Measurements from ENCODE around the gene GAS1. TPM values are rescaled to one million over a fixed set of nuclear protein-coding genes. Genes with fewer than 3 reads are reported as not detected.

The GAS1 gene
- total RNA-seq, 1 experiment from 2014 or later = 0.07 TPM

DNA sequence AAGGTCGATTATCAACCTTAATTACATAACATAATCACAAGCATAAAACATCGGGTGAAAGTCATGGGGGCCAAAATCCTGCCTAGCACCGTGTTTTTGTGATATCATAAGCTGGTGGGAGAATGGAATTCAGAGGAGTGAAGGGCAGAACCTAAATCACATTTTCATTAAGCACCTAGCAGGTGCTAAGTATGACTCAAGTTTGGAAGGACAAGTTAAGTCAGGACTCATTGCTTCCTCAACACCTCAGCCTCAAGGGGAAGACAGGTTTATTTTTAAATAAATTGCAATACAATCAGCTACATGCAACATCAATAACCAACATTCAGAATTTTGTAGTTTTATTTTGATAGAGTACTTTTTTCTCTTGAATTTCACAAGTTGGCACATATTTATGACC, 33.5 kb upstream of the GAS1 start:
- ChIA-PET RAD21 (ENCODE audit: low non-redundant PET in 1 of 2, low total read pairs in 2 of 2, uncharacterized antibody in 2 of 2, unreplicated experiment in 2 of 2) (no interaction called here), CTCF (no interaction called here), POLR2A (no interaction called here)
- Histone ChIP-seq H3K27me3 (ENCODE audit: insufficient read depth, low read length) (peaks cover 68% of the 10 kb centered on the region), H4K20me1 (ENCODE audit: insufficient read depth) (no peaks in the 10 kb centered on the region), H3K36me3 (ENCODE audit: control insufficient read depth in 1 of 2, insufficient read depth in 2 of 2, low read length in 2 of 2) (no peaks in the 10 kb centered on the region), H3K9me2 (ENCODE audit: insufficient read depth) (no peaks in the 10 kb centered on the region), H3K79me2 (ENCODE audit: insufficient read depth, low read length) (no peaks in the 10 kb centered on the region), H3K9me3 (ENCODE audit: control insufficient read depth in 1 of 2, insufficient read depth in 1 of 2, low read depth in 1 of 2, low read length in 2 of 2) (no peaks in the 10 kb centered on the region), H2AFZ (ENCODE audit: low read depth, low read length, poor library complexity, severe bottlenecking) (no peak overlapping the region), H3K27ac (ENCODE audit: low read depth, low read length) (no peak overlapping the region), H3K4me1 (ENCODE audit: control insufficient read depth in 1 of 2, insufficient read depth in 2 of 2, low read length in 2 of 2) (no peaks in the 10 kb centered on the region), H3K4me3 (replicated peaks in 1 of 2; ENCODE audit: low read depth in 1 of 2, low read length in 2 of 2) (no peak overlapping the region), H3K4me2 (ENCODE audit: low read length) (no peak overlapping the region), H3K9ac (ENCODE audit: low read length) (no peak overlapping the region)
- intact Hi-C loops (cut with micrococcal nuclease) = no loop called here
- no peak for ATAC-seq
- BruUV-seq (replicated peaks) = no TSS peak
- no peak for DNase-seq (ENCODE audit: low read depth, low spot score)
- TF ChIP-seq CEBPB (IDR thresholded peaks at IDR 0.05; ENCODE audit: low read depth) (no peak), TCF7L2 (IDR thresholded peaks at IDR 0.05; ENCODE audit: borderline replicate concordance, extremely low read depth, insufficient read depth, insufficient read length) (no peak), JUND (IDR thresholded peaks at IDR 0.05) (no peak), EGR1 (IDR thresholded peaks at IDR 0.05; ENCODE audit: low read depth) (no peak), RAD21 (IDR thresholded peaks at IDR 0.05; ENCODE audit: low read depth) (no peak), ATF3 (IDR thresholded peaks at IDR 0.05) (no peak), MAX (IDR thresholded peaks at IDR 0.05) (no peak), ELF1 (IDR thresholded peaks at IDR 0.05; ENCODE audit: borderline replicate concordance, low read depth) (no peak), EZH2phosphoT487 (IDR thresholded peaks at IDR 0.05; ENCODE audit: borderline replicate concordance) (no peak), FOSL1 (IDR thresholded peaks at IDR 0.05; ENCODE audit: low read depth) (no peak), ZNF274 (IDR thresholded peaks at IDR 0.05; ENCODE audit: low read depth, low read length) (no peak)
- TF ChIP-seq, protein P1, sequence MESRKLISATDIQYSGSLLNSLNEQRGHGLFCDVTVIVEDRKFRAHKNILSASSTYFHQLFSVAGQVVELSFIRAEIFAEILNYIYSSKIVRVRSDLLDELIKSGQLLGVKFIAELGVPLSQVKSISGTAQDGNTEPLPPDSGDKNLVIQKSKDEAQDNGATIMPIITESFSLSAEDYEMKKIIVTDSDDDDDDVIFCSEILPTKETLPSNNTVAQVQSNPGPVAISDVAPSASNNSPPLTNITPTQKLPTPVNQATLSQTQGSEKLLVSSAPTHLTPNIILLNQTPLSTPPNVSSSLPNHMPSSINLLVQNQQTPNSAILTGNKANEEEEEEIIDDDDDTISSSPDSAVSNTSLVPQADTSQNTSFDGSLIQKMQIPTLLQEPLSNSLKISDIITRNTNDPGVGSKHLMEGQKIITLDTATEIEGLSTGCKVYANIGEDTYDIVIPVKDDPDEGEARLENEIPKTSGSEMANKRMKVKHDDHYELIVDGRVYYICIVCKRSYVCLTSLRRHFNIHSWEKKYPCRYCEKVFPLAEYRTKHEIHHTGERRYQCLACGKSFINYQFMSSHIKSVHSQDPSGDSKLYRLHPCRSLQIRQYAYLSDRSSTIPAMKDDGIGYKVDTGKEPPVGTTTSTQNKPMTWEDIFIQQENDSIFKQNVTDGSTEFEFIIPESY (IDR thresholded peaks at IDR 0.05; ENCODE audit: extremely low read depth, insufficient replicate concordance, low read length) = no peak

Data from HCT116 (cell line).